ENCODE results near the gene FMN1. TPM values are rescaled to one million over a fixed set of nuclear protein-coding genes. Genes with fewer than 3 reads are reported as not detected.

FMN1 gene
- total and polyA plus RNA-seq, 11 donors: 0.61 to 10.6 (median 3.6) TPM

- WGBS, 4 donors: 60 to 80% (median 64%) methylated on average over 1 of the region's 1 CpG
- ATAC-seq (peak in 2 of 4 donors; percentile 39 to 53), DNase-seq (no peak)
- no peaks in the 10 kb centered on the region for H3K4me1 ChIP-seq
- TF ChIP-seq CTCF (IDR thresholded peaks at IDR 0.05) (no peak), POLR2A (IDR thresholded peaks at IDR 0.05) (no peak)
- H3K4me3 ChIP-seq: no peak overlapping the region
- intact Hi-C loops (cut with DNase I): loop anchor here in 4 of 10 donors (10.0 kb wide), 4 partner anchors 56 to 294 kb away; no protein-coding TSS in a partner anchor
- H3K27me3 ChIP-seq: no peaks in the 10 kb centered on the region
- H3K27ac ChIP-seq: peak overlapping the region in 1 of 12 donors; percentile 6
- no peaks in the 10 kb centered on the region for H3K9me3 ChIP-seq
- peaks cover 0 to 2% (median 0%) of the 10 kb centered on the region in 9 donors for H3K36me3 ChIP-seq
These were observed 235.4 kb downstream of the FMN1 start for GRCh38 chr15:32959077-32959476.

- H3K4me3 ChIP-seq: no peak overlapping the region
- H3K9me3 ChIP-seq: no peaks in the 10 kb centered on the region
- intact Hi-C loops (cut with DNase I): loop anchor here in 4 of 10 donors (10.0 kb wide), 4 partner anchors 58 to 292 kb away; no protein-coding TSS in a partner anchor
- DNase-seq (no peak), ATAC-seq (no peak)
- peaks cover 0 to 11% (median 0%) of the 10 kb centered on the region in 12 donors for H3K4me1 ChIP-seq
- no peaks in the 10 kb centered on the region for H3K27me3 ChIP-seq
- TF ChIP-seq CTCF (IDR thresholded peaks at IDR 0.05) (no peak), POLR2A (IDR thresholded peaks at IDR 0.05) (no peak)
- H3K27ac ChIP-seq: no peak overlapping the region
- WGBS, 4 donors: 66 to 78% (median 72%) methylated on average over 4 of the region's 4 CpGs
- no peaks in the 10 kb centered on the region for H3K36me3 ChIP-seq
These were observed 237.3 kb downstream of the FMN1 start for GRCh38 chr15:32957219-32957618.

- no peak for DNase-seq
- Histone ChIP-seq H3K4me3 (no peak overlapping the region), H3K27me3 (no peaks in the 10 kb centered on the region), H3K36me3 (no peaks in the 10 kb centered on the region), H3K27ac (no peak overlapping the region), H3K9me3 (no peaks in the 10 kb centered on the region), H3K4me1 (peaks cover 0 to 11% (median 0%) of the 10 kb centered on the region in 12 donors)
- WGBS, 4 donors: 57 to 71% (median 61%) methylated on average over 2 of the region's 2 CpGs
- no peak for ATAC-seq
- TF ChIP-seq CTCF (IDR thresholded peaks at IDR 0.05) (no peak), POLR2A (IDR thresholded peaks at IDR 0.05) (no peak)
- intact Hi-C loops (cut with DNase I): loop anchor here in 4 of 10 donors (10.0 kb wide), 4 partner anchors 58 to 292 kb away; no protein-coding TSS in a partner anchor
These were observed 237.8 kb downstream of the FMN1 start for GRCh38 chr15:32956711-32957110.

GRCh38 chr15:32956006-32956405 is 238.5 kb downstream of the FMN1 start:
- ATAC-seq (peak in 1 of 4 donors; percentile 29), DNase-seq (no peak)
- peaks cover 0 to 11% (median 0%) of the 10 kb centered on the region in 12 donors for H3K4me1 ChIP-seq
- TF ChIP-seq POLR2A (IDR thresholded peaks at IDR 0.05) (no peak), CTCF (IDR thresholded peaks at IDR 0.05) (peak in 8 of 12 donors; percentile 11 to 48 (median 32))
- H3K36me3 ChIP-seq: no peaks in the 10 kb centered on the region
- no peak overlapping the region for H3K4me3 ChIP-seq
- no peak overlapping the region for H3K27ac ChIP-seq
- intact Hi-C loops (cut with DNase I): loop anchor here in 4 of 10 donors (10.0 kb wide), 4 partner anchors 59 to 291 kb away; no protein-coding TSS in a partner anchor
- no peaks in the 10 kb centered on the region for H3K9me3 ChIP-seq
- WGBS, 4 donors: 37 to 63% (median 58%) methylated on average over 1 of the region's 1 CpG
- no peaks in the 10 kb centered on the region for H3K27me3 ChIP-seq
